ENCODE measurements around the gene BORA. TPM values are rescaled to one million over a fixed set of nuclear protein-coding genes. Genes with fewer than 3 reads are reported as not detected.
A peak's percentile ranks its signal among the peaks of the same experiment; 100 is the strongest.

Gene BORA
- total and polyA plus RNA-seq, 2 of the 13 experiments (the other 11 are each of a cell fraction or from before 2014, with no cell fraction given): 4.0 to 17.4 TPM

DNA sequence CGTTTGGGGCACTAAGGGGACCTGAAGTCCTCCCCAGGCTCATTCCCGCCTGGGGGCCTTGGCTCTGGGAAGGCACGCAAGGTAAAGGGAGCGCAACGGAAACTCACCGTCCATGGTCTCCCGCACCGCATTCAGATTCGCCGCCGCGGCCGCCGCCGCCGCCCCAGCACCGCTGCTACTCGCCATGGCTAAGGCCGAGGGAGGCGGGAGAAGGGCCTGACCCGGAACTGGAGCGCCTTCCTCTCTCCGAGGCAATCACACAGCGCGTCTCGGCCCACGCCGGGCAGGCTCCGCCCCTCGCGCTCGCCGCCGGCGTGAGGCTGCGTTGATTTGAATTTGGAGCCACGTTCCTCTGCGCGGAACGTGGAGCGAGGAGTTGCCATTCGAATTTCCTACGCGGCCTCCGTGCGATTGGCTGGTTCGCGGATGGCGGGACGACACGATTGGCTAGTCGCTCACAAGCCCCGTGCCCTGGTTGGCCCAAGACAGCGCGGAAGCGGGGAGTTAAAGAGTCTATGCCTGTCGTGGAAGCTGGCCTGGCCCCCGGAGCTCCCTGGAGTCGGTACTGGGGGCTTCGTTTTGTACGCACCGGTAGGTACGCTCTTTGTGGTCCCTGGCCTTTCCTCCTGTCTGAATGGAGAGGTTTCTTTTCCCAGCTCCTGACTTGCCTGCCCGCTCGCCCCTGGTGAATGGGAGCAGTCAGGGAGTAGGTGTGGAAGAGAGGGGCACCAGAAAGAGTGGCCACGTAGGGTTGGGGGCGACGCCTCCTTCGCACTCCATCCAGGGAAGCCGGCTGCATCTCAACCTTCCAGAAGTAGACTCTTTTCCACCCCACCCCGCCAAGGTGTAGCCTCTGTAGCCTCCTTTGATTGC is at the start of gene BORA, which contains the start of gene MZT1 (continued):
- TF ChIP-seq, protein P1, sequence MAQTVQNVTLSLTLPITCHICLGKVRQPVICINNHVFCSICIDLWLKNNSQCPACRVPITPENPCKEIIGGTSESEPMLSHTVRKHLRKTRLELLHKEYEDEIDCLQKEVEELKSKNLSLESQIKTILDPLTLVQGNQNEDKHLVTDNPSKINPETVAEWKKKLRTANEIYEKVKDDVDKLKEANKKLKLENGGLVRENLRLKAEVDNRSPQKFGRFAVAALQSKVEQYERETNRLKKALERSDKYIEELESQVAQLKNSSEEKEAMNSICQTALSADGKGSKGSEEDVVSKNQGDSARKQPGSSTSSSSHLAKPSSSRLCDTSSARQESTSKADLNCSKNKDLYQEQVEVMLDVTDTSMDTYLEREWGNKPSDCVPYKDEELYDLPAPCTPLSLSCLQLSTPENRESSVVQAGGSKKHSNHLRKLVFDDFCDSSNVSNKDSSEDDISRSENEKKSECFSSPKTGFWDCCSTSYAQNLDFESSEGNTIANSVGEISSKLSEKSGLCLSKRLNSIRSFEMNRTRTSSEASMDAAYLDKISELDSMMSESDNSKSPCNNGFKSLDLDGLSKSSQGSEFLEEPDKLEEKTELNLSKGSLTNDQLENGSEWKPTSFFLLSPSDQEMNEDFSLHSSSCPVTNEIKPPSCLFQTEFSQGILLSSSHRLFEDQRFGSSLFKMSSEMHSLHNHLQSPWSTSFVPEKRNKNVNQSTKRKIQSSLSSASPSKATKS (CRISPR knock-in tag; IDR thresholded peaks at IDR 0.05): no peak; the same call in 1 of the 2 replicates
- TF ChIP-seq PCBP2 (optimal IDR thresholded peaks at IDR 0.05; ENCODE audit: low read depth, low read length, poor library complexity, severe bottlenecking) (no peak), MATR3 (CRISPR knock-in tag; IDR thresholded peaks at IDR 0.05) (no peak), ZFP36L1 (CRISPR knock-in tag; IDR thresholded peaks at IDR 0.05) (peak; percentile 100), PRPF4 (IDR thresholded peaks at IDR 0.05; ENCODE audit: low read depth, low read length, poor library complexity, severe bottlenecking) (no peak), KDM6A (CRISPR knock-in tag; IDR thresholded peaks at IDR 0.05; ENCODE audit: low read depth) (no peak), NCOA1 (CRISPR knock-in tag; IDR thresholded peaks at IDR 0.05) (no peak), DR1 (CRISPR knock-in tag; IDR thresholded peaks at IDR 0.05) (peak; percentile 95), BHLHE40 (IDR thresholded peaks at IDR 0.05; ENCODE audit: low read length) (no peak), ASH2L (IDR thresholded peaks at IDR 0.05; ENCODE audit: insufficient read length, low read depth, low read length) (peak; percentile 82), SRF (IDR thresholded peaks at IDR 0.05; ENCODE audit: low read depth, low read length) (no peak), GTF3A (CRISPR knock-in tag; conservative IDR thresholded peaks at IDR 0.05) (no peak), ZC3H13 (CRISPR knock-in tag; IDR thresholded peaks at IDR 0.05) (peak; percentile 99), ZNF253 (CRISPR knock-in tag; IDR thresholded peaks at IDR 0.05; ENCODE audit: borderline replicate concordance) (peak; percentile 99), POLR2AphosphoS2 (IDR thresholded peaks at IDR 0.05; ENCODE audit: low read depth, low read length) (no peak)
- TF ChIP-seq, protein P2, sequence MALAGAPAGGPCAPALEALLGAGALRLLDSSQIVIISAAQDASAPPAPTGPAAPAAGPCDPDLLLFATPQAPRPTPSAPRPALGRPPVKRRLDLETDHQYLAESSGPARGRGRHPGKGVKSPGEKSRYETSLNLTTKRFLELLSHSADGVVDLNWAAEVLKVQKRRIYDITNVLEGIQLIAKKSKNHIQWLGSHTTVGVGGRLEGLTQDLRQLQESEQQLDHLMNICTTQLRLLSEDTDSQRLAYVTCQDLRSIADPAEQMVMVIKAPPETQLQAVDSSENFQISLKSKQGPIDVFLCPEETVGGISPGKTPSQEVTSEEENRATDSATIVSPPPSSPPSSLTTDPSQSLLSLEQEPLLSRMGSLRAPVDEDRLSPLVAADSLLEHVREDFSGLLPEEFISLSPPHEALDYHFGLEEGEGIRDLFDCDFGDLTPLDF (CRISPR knock-in tag; IDR thresholded peaks at IDR 0.05): peak; percentile 92
- TF ChIP-seq, protein P3, sequence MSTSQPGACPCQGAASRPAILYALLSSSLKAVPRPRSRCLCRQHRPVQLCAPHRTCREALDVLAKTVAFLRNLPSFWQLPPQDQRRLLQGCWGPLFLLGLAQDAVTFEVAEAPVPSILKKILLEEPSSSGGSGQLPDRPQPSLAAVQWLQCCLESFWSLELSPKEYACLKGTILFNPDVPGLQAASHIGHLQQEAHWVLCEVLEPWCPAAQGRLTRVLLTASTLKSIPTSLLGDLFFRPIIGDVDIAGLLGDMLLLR (CRISPR knock-in tag; IDR thresholded peaks at IDR 0.05): peak; percentile 36; the same call in 1 of the 2 replicates
- TF ChIP-seq, protein P4, sequence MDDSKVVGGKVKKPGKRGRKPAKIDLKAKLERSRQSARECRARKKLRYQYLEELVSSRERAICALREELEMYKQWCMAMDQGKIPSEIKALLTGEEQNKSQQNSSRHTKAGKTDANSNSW (CRISPR knock-in tag; IDR thresholded peaks at IDR 0.05; ENCODE audit: borderline replicate concordance): no peak; the same call in 1 of the 2 replicates
- TF ChIP-seq, protein P5, sequence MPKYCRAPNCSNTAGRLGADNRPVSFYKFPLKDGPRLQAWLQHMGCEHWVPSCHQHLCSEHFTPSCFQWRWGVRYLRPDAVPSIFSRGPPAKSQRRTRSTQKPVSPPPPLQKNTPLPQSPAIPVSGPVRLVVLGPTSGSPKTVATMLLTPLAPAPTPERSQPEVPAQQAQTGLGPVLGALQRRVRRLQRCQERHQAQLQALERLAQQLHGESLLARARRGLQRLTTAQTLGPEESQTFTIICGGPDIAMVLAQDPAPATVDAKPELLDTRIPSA (CRISPR knock-in tag; IDR thresholded peaks at IDR 0.05; ENCODE audit: borderline replicate concordance): no peak; the same call in 1 of the 2 replicates
- TF ChIP-seq, protein P6, sequence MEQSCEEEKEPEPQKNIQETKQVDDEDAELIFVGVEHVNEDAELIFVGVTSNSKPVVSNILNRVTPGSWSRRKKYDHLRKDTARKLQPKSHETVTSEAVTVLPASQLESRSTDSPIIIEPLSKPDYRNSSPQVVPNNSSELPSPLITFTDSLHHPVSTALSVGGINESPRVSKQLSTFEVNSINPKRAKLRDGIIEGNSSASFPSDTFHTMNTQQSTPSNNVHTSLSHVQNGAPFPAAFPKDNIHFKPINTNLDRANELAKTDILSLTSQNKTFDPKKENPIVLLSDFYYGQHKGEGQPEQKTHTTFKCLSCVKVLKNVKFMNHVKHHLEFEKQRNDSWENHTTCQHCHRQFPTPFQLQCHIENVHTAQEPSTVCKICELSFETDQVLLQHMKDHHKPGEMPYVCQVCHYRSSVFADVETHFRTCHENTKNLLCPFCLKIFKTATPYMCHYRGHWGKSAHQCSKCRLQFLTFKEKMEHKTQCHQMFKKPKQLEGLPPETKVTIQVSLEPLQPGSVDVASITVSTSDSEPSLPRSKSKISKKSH (CRISPR knock-in tag; IDR thresholded peaks at IDR 0.05; ENCODE audit: borderline replicate concordance): peak; percentile 31; the same call in 1 of the 2 replicates
- TF ChIP-seq, protein P7, sequence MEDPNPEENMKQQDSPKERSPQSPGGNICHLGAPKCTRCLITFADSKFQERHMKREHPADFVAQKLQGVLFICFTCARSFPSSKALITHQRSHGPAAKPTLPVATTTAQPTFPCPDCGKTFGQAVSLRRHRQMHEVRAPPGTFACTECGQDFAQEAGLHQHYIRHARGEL (CRISPR knock-in tag; IDR thresholded peaks at IDR 0.05): no peak
